Fibroblast of lung (primary cell): Measurements from ENCODE around the gene TMEM163. TPM values are rescaled to one million over a fixed set of nuclear protein-coding genes. Genes with fewer than 3 reads are reported as not detected.

ENCODE experiments used
- DNase-seq, 2 donors: peaks; one replicate each; pipeline versions ENCODE4 v3.0.0 to v3.0.0-alpha.2; 2010; ENCODE audit warnings: low read depth in 2 of 2
- H2AFZ ChIP-seq: 2 replicates; pipeline ENCODE4 v1.5.1; 2012; ENCODE audit warnings: low read length, control low read depth, inconsistent platforms
- H3K27ac ChIP-seq: 2 replicates; pipeline ENCODE4 v1.5.1; 2011; ENCODE audit warnings: low read length, control low read depth; ENCODE audit not compliant: insufficient read depth
- H3K27me3 ChIP-seq: 2 replicates; pipeline ENCODE4 v1.5.1; 2011; ENCODE audit warnings: mild to moderate bottlenecking, low read length; ENCODE audit not compliant: control insufficient read depth, insufficient read depth
- H3K36me3 ChIP-seq: 2 replicates; pipeline ENCODE4 v1.5.1; 2011; ENCODE audit warnings: low read length; ENCODE audit not compliant: control insufficient read depth, insufficient read depth
- H3K4me1 ChIP-seq: 2 replicates; pipeline ENCODE4 v1.5.1; 2011; ENCODE audit warnings: low read length; ENCODE audit not compliant: control insufficient read depth, insufficient read depth; ENCODE audit errors: extremely low read depth
- H3K4me2 ChIP-seq: 2 replicates; pipeline ENCODE4 v1.5.1; 2011; ENCODE audit warnings: low read length, control low read depth; ENCODE audit not compliant: insufficient read depth; ENCODE audit errors: extremely low read depth
- H3K4me3 ChIP-seq, 4 experiments: fragments of 200-600 bp in 1 of 4; sonication (generic) in 1 of 4; replicated peaks in 1 of 4; 2 replicates each; pipeline ENCODE4 v1.5.1; 2011 to 2016; ENCODE audit warnings: low read length in 4 of 4, low read depth in 3 of 4, mild to moderate bottlenecking in 3 of 4, control low read depth in 2 of 4, inconsistent platforms in 1 of 4, mixed read lengths in 1 of 4; ENCODE audit not compliant: insufficient read depth in 1 of 4; ENCODE audit errors: control extremely low read depth in 1 of 4
- H3K79me2 ChIP-seq: 2 replicates; pipeline ENCODE4 v1.5.1; 2012; ENCODE audit warnings: mild to moderate bottlenecking, low read length, inconsistent platforms; ENCODE audit not compliant: control insufficient read depth, insufficient read depth
- H3K9ac ChIP-seq: 2 replicates; pipeline ENCODE4 v1.5.1; 2011; ENCODE audit warnings: mild to moderate bottlenecking, low read length, control low read depth; ENCODE audit not compliant: insufficient read depth
- H3K9me3 ChIP-seq: 2 replicates; pipeline ENCODE4 v1.5.1; 2012; ENCODE audit warnings: low read depth, low read length; ENCODE audit not compliant: control insufficient read depth, insufficient read depth
- H4K20me1 ChIP-seq: 2 replicates; pipeline ENCODE4 v1.5.1; 2011; ENCODE audit warnings: low read length; ENCODE audit not compliant: control insufficient read depth, insufficient read depth; ENCODE audit errors: extremely low read depth
- CTCF ChIP-seq, 2 donors: IDR thresholded peaks in 1 of 2; conservative IDR thresholded peaks in 1 of 2; 1 replicate in 1 of 2; 2 replicates in 1 of 2; pipeline ENCODE4 v1.5.1; 2011 to 2012; ENCODE audit warnings: low read length in 2 of 2, control low read depth in 1 of 2, inconsistent platforms in 1 of 2, low read depth in 1 of 2, mild to moderate bottlenecking in 1 of 2
- EZH2 ChIP-seq: IDR thresholded peaks from 2 replicates; pipeline ENCODE4 v1.5.1; 2012; ENCODE audit warnings: low read length, control low read depth, mild to moderate bottlenecking; ENCODE audit errors: missing control alignments
- polyA plus RNA-seq, 2 donors: library from polyadenylated mRNA; depleted of rRNA in 1 of 2; stranded (reverse) in 1 of 2; unstranded in 1 of 2; fragments of >200 nt; gene quantifications; 2 replicates each; pipeline ENCODE4 v1.2.1, GENCODE V29; 2011 to 2012; ENCODE audit warnings: missing spikeins in 1 of 2
- total RNA-seq: library from RNA; depleted of rRNA; stranded (reverse); fragments of >200 nt; gene quantifications from 2 replicates; pipeline ENCODE4 v1.2.1, GENCODE V29; 2014

TMEM163 gene
- total and polyA plus RNA-seq, 2 donors (not counting 1 experiment from before 2014, with no cell fraction given): under 0.01 to 0.03 TPM

- Histone ChIP-seq H4K20me1 (no peaks in the 10 kb centered on the region), H3K79me2 (no peaks in the 10 kb centered on the region), H3K4me2 (no peak overlapping the region), H3K27ac (no peak overlapping the region), H3K9ac (no peak overlapping the region), H2AFZ (no peak overlapping the region), H3K9me3 (no peaks in the 10 kb centered on the region), H3K36me3 (no peaks in the 10 kb centered on the region), H3K4me3 (no peak overlapping the region), H3K27me3 (no peaks in the 10 kb centered on the region), H3K4me1 (no peaks in the 10 kb centered on the region)
- DNase-seq: no peak
- TF ChIP-seq EZH2: no peak
- no peak for TF ChIP-seq CTCF (conservative IDR thresholded peaks at IDR 0.05 in 1 of 2, IDR thresholded peaks at IDR 0.05 in 1 of 2; ENCODE audit: low read depth in 1 of 2, low read length in 2 of 2)
These were observed 213.4 kb downstream of the TMEM163 start for GRCh38 chr2:134505446-134505845.

GRCh38 chr2:134504586-134505336, 214.0 kb downstream of the TMEM163 start:
- H3K27ac ChIP-seq: no peak overlapping the region
- no peak overlapping the region for H3K4me3 ChIP-seq
- H3K27me3 ChIP-seq: no peaks in the 10 kb centered on the region
- H3K36me3 ChIP-seq: no peaks in the 10 kb centered on the region
- no peak for TF ChIP-seq CTCF (conservative IDR thresholded peaks at IDR 0.05 in 1 of 2, IDR thresholded peaks at IDR 0.05 in 1 of 2; ENCODE audit: low read depth in 1 of 2, low read length in 2 of 2)
- no peak for TF ChIP-seq EZH2
- H3K4me2 ChIP-seq: no peak overlapping the region
- no peak for DNase-seq
- H2AFZ ChIP-seq: no peak overlapping the region
- no peaks in the 10 kb centered on the region for H3K79me2 ChIP-seq
- H4K20me1 ChIP-seq: no peaks in the 10 kb centered on the region
- no peaks in the 10 kb centered on the region for H3K4me1 ChIP-seq
- no peaks in the 10 kb centered on the region for H3K9me3 ChIP-seq
- no peak overlapping the region for H3K9ac ChIP-seq

GRCh38 chr2:134502104-134502503, 216.7 kb downstream of the TMEM163 start:
- Histone ChIP-seq H3K9me3 (no peaks in the 10 kb centered on the region), H2AFZ (no peak overlapping the region), H3K27me3 (no peaks in the 10 kb centered on the region), H3K9ac (no peak overlapping the region), H3K4me2 (no peak overlapping the region), H3K36me3 (no peaks in the 10 kb centered on the region), H3K4me3 (no peak overlapping the region), H3K4me1 (no peaks in the 10 kb centered on the region), H3K27ac (no peak overlapping the region), H4K20me1 (no peaks in the 10 kb centered on the region), H3K79me2 (no peaks in the 10 kb centered on the region)
- no peak for TF ChIP-seq EZH2
- TF ChIP-seq CTCF (conservative IDR thresholded peaks at IDR 0.05 in 1 of 2, IDR thresholded peaks at IDR 0.05 in 1 of 2; ENCODE audit: low read depth in 1 of 2, low read length in 2 of 2): no peak
- DNase-seq: no peak
